Mesothelial cell of epicardium (in vitro differentiated cells): Measurements from ENCODE around the gene ZBTB5. TPM values are rescaled to one million over a fixed set of nuclear protein-coding genes. Genes with fewer than 3 reads are reported as not detected.

Experiments
- DNase-seq, 2 experiments: peaks; one replicate each; pipeline ENCODE4 v3.0.0; 2021; ENCODE audit warnings: low spot score in 2 of 2; ENCODE audit not compliant: unreplicated experiment in 2 of 2
- H3K27ac Mint-ChIP-seq: 2 replicates; pipeline ENCODE4 v1.8.0; 2021; ENCODE audit warnings: mixed read lengths
- H3K27me3 Mint-ChIP-seq: 2 replicates; pipeline ENCODE4 v1.8.0; 2021; ENCODE audit warnings: low read depth, mixed read lengths
- H3K36me3 Mint-ChIP-seq: 2 replicates; pipeline ENCODE4 v1.8.0; 2021; ENCODE audit warnings: mixed read lengths
- H3K4me1 Mint-ChIP-seq: 2 replicates; pipeline ENCODE4 v1.8.0; 2021; ENCODE audit warnings: mixed read lengths
- H3K4me3 Mint-ChIP-seq: 2 replicates; pipeline ENCODE4 v1.8.0; 2021; ENCODE audit warnings: mild to moderate bottlenecking, moderate library complexity, mixed read lengths
- H3K9me3 Mint-ChIP-seq: 2 replicates; pipeline ENCODE4 v1.8.0; 2021; ENCODE audit warnings: mixed read lengths
- total RNA-seq: library from RNA; stranded (reverse); gene quantifications from 3 replicates; pipeline ENCODE4 v1.2.1, GENCODE V29; 2021
- TF ChIP-seq, protein P1 (sequence below): fragments of 200-600 bp; sonication (generic); IDR thresholded peaks from one replicate; pipeline ENCODE4 v1.5.0; 2021; ENCODE audit warnings: antibody characterized with exemption; ENCODE audit not compliant: unreplicated experiment

Gene ZBTB5
- total RNA-seq, 1 donor from 2014 or later = 34.2 TPM

GRCh38 chr9:37455884-37456647 lies 9.2 kb downstream of the ZBTB5 start:
- TF ChIP-seq, protein P1, sequence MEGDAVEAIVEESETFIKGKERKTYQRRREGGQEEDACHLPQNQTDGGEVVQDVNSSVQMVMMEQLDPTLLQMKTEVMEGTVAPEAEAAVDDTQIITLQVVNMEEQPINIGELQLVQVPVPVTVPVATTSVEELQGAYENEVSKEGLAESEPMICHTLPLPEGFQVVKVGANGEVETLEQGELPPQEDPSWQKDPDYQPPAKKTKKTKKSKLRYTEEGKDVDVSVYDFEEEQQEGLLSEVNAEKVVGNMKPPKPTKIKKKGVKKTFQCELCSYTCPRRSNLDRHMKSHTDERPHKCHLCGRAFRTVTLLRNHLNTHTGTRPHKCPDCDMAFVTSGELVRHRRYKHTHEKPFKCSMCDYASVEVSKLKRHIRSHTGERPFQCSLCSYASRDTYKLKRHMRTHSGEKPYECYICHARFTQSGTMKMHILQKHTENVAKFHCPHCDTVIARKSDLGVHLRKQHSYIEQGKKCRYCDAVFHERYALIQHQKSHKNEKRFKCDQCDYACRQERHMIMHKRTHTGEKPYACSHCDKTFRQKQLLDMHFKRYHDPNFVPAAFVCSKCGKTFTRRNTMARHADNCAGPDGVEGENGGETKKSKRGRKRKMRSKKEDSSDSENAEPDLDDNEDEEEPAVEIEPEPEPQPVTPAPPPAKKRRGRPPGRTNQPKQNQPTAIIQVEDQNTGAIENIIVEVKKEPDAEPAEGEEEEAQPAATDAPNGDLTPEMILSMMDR = no peak
- Mint-ChIP-seq H3K9me3 (no peaks in the 10 kb centered on the region), H3K27me3 (no peaks in the 10 kb centered on the region), H3K27ac (peak overlapping the region; percentile 90), H3K4me3 (no peak overlapping the region), H3K4me1 (peaks cover 27% of the 10 kb centered on the region), H3K36me3 (peaks cover 15% of the 10 kb centered on the region)
- DNase-seq = no peak

DNA sequence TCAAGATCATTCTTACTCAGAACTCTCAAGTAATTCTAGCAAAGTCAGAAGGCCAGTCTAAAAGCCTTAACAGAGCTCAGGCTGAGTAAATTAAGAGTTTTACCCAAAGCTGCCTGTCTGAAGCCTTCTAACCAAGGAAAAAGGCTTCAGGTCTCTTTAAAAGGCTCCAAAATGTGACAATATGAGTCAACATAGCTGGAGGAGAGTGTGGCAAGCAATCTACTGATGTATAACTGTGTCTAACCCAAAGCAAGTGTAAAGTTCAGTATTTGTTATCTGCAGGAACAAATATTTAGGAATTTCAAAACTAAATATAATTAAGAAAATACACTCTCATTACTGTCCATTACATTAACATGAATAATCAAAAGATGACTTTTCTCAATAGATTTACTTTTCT lies 11.0 kb downstream of the ZBTB5 start:
- Mint-ChIP-seq H3K4me3 (no peak overlapping the region), H3K27ac (peak overlapping the region; percentile 57), H3K36me3 (peaks cover 20% of the 10 kb centered on the region), H3K27me3 (no peaks in the 10 kb centered on the region), H3K4me1 (peaks cover 30% of the 10 kb centered on the region), H3K9me3 (no peaks in the 10 kb centered on the region)
- TF ChIP-seq, protein P1 = no peak
- no peak for DNase-seq

GRCh38 chr9:37453827-37454226 lies 11.4 kb downstream of the ZBTB5 start:
- Mint-ChIP-seq H3K4me1 (peaks cover 30% of the 10 kb centered on the region), H3K9me3 (no peaks in the 10 kb centered on the region), H3K36me3 (peaks cover 20% of the 10 kb centered on the region), H3K27ac (peak overlapping the region; percentile 57), H3K4me3 (no peak overlapping the region), H3K27me3 (no peaks in the 10 kb centered on the region)
- no peak for DNase-seq
- TF ChIP-seq, protein P1 = no peak

- Mint-ChIP-seq H3K27ac (peak overlapping the region; percentile 37), H3K4me1 (peaks cover 30% of the 10 kb centered on the region), H3K4me3 (no peak overlapping the region), H3K27me3 (no peaks in the 10 kb centered on the region), H3K9me3 (no peaks in the 10 kb centered on the region), H3K36me3 (peaks cover 23% of the 10 kb centered on the region)
- no peak for DNase-seq
- TF ChIP-seq, protein P1 = no peak
Measured at GRCh38 chr9:37452611-37453010, 12.6 kb downstream of the ZBTB5 start.

GRCh38 chr9:37451628-37452027 lies 13.6 kb downstream of the ZBTB5 start:
- TF ChIP-seq, protein P1 = no peak
- Mint-ChIP-seq H3K4me1 (peaks cover 25% of the 10 kb centered on the region), H3K9me3 (no peaks in the 10 kb centered on the region), H3K27me3 (no peaks in the 10 kb centered on the region), H3K27ac (peak overlapping the region; percentile 47), H3K4me3 (no peak overlapping the region), H3K36me3 (peaks cover 23% of the 10 kb centered on the region)
- DNase-seq = no peak
